Stomach (tissue), 4 donors: ENCODE results near the gene TIE1.

Source experiments
- CTCF ChIP-seq, 7 experiments: fragments of 450-650 bp in 4 of 7; fragments of 200-600 bp in 3 of 7; sonication (generic) in 3 of 7; IDR thresholded peaks; one replicate each; pipeline ENCODE4 v1.5.1; 2016 to 2019; ENCODE audit warnings: antibody characterized with exemption in 7 of 7, control low read depth in 2 of 7, mild to moderate bottlenecking in 1 of 7
- POLR2AphosphoS5 ChIP-seq, 3 donors: sonication (generic); formaldehyde crosslinking; IDR thresholded peaks; one replicate each; pipeline ENCODE4 v1.6.1; 2016; ENCODE audit warnings: antibody characterized with exemption in 3 of 3

- TF ChIP-seq CTCF (IDR thresholded peaks at IDR 0.05) (no peak), POLR2AphosphoS5 (IDR thresholded peaks at IDR 0.05) (no peak)
Measured at GRCh38 chr1:43267291-43267805, 33.4 kb upstream of the TIE1 start.
